ENCODE results near the gene METAP1D. TPM values are rescaled to one million over a fixed set of nuclear protein-coding genes. Genes with fewer than 3 reads are reported as not detected.
"Not testable (repeated sequence)": the region's sequence is repeated elsewhere in the genome, so short reads cannot be mapped to it uniquely, and the experiment has no call there.

The METAP1D gene
- total RNA-seq, 2 experiments from 2014 or later: 3.9 to 6.4 TPM

DNA sequence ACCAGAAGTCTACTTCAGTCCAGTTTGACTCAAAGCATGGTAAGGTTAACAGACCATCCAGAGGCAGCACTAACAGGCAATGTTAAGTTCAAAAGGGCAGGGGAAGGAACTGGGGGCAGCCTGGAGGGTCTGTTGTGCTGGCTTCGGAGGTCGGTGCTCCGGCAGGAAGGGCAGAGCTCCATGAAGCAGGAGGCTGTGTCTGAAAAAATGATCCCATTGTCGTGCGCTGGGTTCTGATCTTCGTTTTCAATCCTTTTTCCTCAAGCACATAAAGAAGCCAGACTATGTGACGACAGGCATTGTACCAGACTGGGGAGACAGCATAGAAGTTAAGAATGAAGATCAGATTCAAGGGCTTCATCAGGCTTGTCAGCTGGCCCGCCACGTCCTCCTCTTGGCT, 63.7 kb downstream of the METAP1D start:
- Mint-ChIP-seq H3K27ac (no peak overlapping the region), H3K9me3 (ENCODE audit: low read depth) (no peaks in the 10 kb centered on the region), H3K4me3 (no peak overlapping the region), H3K4me1 (peaks cover 19% of the 10 kb centered on the region), H3K27me3 (no peaks in the 10 kb centered on the region), H3K36me3 (peaks cover 3% of the 10 kb centered on the region)
- no peak for ATAC-seq
- no peak for DNase-seq
- CTCF ChIA-PET: no interaction called here

DNA sequence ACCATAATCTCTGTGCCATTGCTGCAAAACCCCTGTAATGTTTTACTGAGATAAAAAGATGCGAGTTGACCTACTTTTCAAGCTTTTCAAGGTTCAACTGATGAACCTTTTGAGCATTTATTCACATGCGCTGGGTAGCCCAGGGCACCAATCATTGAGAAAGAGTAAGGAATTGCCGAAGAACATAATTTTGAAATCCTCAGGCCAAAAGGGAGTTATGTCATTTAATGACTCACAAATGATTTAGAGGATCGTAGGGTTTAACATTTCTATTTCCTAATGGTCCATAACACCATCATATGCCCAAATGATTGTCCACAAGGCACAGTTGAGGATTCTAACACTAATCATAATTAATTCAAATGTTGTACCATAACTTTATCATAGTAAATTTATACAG, 65.4 kb downstream of the METAP1D start:
- H3K36me3 Mint-ChIP-seq: peaks cover 3% of the 10 kb centered on the region
- H3K4me3 Mint-ChIP-seq: no peak overlapping the region
- ATAC-seq: no peak
- H3K4me1 Mint-ChIP-seq: peaks cover 19% of the 10 kb centered on the region
- no peaks in the 10 kb centered on the region for H3K9me3 Mint-ChIP-seq (ENCODE audit: low read depth)
- H3K27me3 Mint-ChIP-seq: no peaks in the 10 kb centered on the region
- DNase-seq: no peak
- no peak overlapping the region for H3K27ac Mint-ChIP-seq
- CTCF ChIA-PET: no interaction called here

- Mint-ChIP-seq H3K4me3 (no peak overlapping the region), H3K27me3 (peaks cover 2% of the 10 kb centered on the region), H3K4me1 (peaks cover 15% of the 10 kb centered on the region), H3K9me3 (ENCODE audit: low read depth) (no peaks in the 10 kb centered on the region), H3K36me3 (peaks cover 3% of the 10 kb centered on the region), H3K27ac (no peak overlapping the region)
- ATAC-seq: no peak
- CTCF ChIA-PET: no interaction called here
- no peak for DNase-seq
Measured at GRCh38 chr2:172066394-172066886, 66.7 kb downstream of the METAP1D start.

DNA sequence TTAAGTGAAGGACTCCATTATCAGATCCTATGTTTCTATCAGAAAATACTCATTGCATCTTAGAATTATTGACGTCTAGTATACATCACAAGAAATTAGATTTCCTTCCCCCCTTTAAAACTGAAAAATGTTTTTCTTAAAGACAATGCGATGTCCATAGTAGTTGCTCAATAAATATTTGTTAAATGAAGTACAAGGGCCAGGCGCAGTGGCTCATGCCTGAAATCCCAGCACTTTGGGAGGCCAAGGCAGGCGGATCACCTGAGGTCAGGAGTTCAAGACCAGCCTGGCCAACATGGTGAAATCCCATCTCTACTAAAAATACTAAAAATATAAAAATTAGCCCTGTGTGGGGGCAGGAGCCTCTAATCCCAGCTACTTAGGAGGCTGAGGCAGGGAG, 68.2 kb downstream of the METAP1D start:
- H3K9me3 Mint-ChIP-seq (ENCODE audit: low read depth); CTCF ChIA-PET; H3K27ac Mint-ChIP-seq; ATAC-seq; H3K4me3 Mint-ChIP-seq; H3K27me3 Mint-ChIP-seq; DNase-seq; H3K4me1 Mint-ChIP-seq; H3K36me3 Mint-ChIP-seq: not testable (repeated sequence)

- H3K27ac Mint-ChIP-seq: no peak overlapping the region
- no peaks in the 10 kb centered on the region for H3K9me3 Mint-ChIP-seq (ENCODE audit: low read depth)
- H3K4me1 Mint-ChIP-seq: peaks cover 6% of the 10 kb centered on the region
- H3K36me3 Mint-ChIP-seq: no peaks in the 10 kb centered on the region
- no peak overlapping the region for H3K4me3 Mint-ChIP-seq
- peaks cover 13% of the 10 kb centered on the region for H3K27me3 Mint-ChIP-seq
- DNase-seq (no peak), ATAC-seq (no peak)
- CTCF ChIA-PET: no interaction called here
Measured at GRCh38 chr2:172070936-172071335, 71.2 kb downstream of the METAP1D start.

DNA sequence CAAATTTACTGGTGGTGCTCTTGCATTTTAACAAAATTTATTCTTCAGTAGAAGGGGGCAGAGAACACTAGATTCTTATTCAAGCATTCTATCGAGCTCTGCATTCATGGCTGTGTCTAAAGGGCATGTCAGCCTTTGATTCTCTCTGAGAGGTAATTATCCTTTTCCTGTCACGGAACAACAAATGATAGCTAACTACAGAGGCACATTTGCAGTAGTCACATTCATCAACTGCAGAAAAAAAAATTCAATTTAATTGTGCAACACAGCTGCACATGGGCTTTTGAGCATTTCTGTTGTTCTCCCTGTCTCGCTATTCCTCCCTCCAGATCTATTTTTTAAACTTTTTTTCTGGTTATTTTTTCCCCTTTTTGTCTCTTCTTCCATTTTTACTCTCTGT, 72.5 kb downstream of the METAP1D start:
- CTCF ChIA-PET: interaction anchor here (1.2 to 1.3 kb wide), 2 partner anchors 9 to 15 kb away, joined by 3 read pairs; no protein-coding TSS in a partner anchor
- DNase-seq (no peak), ATAC-seq (no peak)
- no peaks in the 10 kb centered on the region for H3K36me3 Mint-ChIP-seq
- H3K4me3 Mint-ChIP-seq: no peak overlapping the region
- peaks cover 20% of the 10 kb centered on the region for H3K27me3 Mint-ChIP-seq
- H3K4me1 Mint-ChIP-seq: no peaks in the 10 kb centered on the region
- no peak overlapping the region for H3K27ac Mint-ChIP-seq
- H3K9me3 Mint-ChIP-seq (ENCODE audit: low read depth): no peaks in the 10 kb centered on the region

- H3K27ac Mint-ChIP-seq: no peak overlapping the region
- ATAC-seq (no peak), DNase-seq (no peak)
- H3K9me3 Mint-ChIP-seq (ENCODE audit: low read depth): no peaks in the 10 kb centered on the region
- H3K4me1 Mint-ChIP-seq: no peaks in the 10 kb centered on the region
- CTCF ChIA-PET: interaction anchor here (1.2 to 1.3 kb wide), 2 partner anchors 9 to 15 kb away, joined by 3 read pairs; no protein-coding TSS in a partner anchor
- peaks cover 20% of the 10 kb centered on the region for H3K27me3 Mint-ChIP-seq
- no peak overlapping the region for H3K4me3 Mint-ChIP-seq
- H3K36me3 Mint-ChIP-seq: no peaks in the 10 kb centered on the region
Measured at GRCh38 chr2:172072706-172073105, 73.0 kb downstream of the METAP1D start.

DNA sequence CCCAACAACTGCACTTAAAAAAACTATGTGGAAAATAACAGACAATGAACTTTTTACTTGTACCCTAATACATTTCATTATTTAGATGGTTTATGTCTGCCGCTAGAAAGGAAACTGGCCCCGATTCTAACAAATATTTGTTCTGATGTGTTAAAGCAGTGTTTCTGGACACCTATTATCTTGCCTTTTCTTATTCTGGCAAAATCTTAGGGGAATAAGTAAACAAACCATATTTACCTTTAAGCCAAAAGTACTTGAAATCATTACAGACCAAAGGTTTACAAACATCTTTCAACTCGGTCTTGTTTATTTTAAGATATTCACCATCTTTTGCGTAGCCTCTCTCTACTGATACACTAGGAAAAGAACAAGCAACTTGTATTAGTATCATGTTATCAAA, 73.8 kb downstream of the METAP1D start:
- H3K27me3 Mint-ChIP-seq: peaks cover 27% of the 10 kb centered on the region
- CTCF ChIA-PET: interaction anchor here (1.2 to 1.3 kb wide), 2 partner anchors 8 to 14 kb away, joined by 3 read pairs; no protein-coding TSS in a partner anchor

DNA sequence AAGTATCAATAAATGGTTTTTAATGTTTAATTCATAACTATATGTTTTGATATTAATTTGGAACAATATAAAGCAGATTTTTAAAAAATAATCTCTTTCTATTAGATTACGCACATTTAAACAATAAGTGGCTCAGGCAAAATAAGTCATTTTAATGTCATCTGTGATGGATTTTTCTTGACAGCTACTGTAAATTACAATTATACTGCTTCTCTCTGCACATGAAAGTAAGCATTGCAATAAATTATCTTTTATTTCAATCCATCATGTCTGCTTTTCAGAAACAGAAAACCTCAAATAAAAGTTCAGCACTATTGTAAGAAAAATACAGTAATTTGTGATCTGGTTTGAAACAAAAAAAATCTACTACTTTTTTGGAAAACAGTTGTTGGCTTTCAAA, 74.5 kb downstream of the METAP1D start:
- no peak for DNase-seq
- H3K27ac Mint-ChIP-seq: no peak overlapping the region
- peaks cover 30% of the 10 kb centered on the region for H3K27me3 Mint-ChIP-seq
- CTCF ChIA-PET: no interaction called here
- no peak overlapping the region for H3K4me3 Mint-ChIP-seq
- H3K4me1 Mint-ChIP-seq: no peaks in the 10 kb centered on the region
- no peaks in the 10 kb centered on the region for H3K36me3 Mint-ChIP-seq
- no peak for ATAC-seq
- no peaks in the 10 kb centered on the region for H3K9me3 Mint-ChIP-seq (ENCODE audit: low read depth)

More for the DNA sequence above, 73.8 kb downstream of the METAP1D start:
- DNase-seq (no peak), ATAC-seq (no peak)
- H3K4me3 Mint-ChIP-seq: no peak overlapping the region
- H3K9me3 Mint-ChIP-seq (ENCODE audit: low read depth): no peaks in the 10 kb centered on the region
- H3K36me3 Mint-ChIP-seq: no peaks in the 10 kb centered on the region
- no peaks in the 10 kb centered on the region for H3K4me1 Mint-ChIP-seq
- H3K27ac Mint-ChIP-seq: no peak overlapping the region

GRCh38 chr2:172079416-172079815, 79.7 kb downstream of the METAP1D start:
- CTCF ChIA-PET: interaction anchor here (0.6 kb wide), 1 partner anchor 19 kb away, joined by 3 read pairs; no protein-coding TSS in a partner anchor
- Mint-ChIP-seq H3K27me3 (peaks cover 77% of the 10 kb centered on the region), H3K36me3 (no peaks in the 10 kb centered on the region), H3K9me3 (ENCODE audit: low read depth) (no peaks in the 10 kb centered on the region), H3K4me1 (peaks cover 23% of the 10 kb centered on the region), H3K4me3 (no peak overlapping the region), H3K27ac (no peak overlapping the region)
- DNase-seq (no peak), ATAC-seq (no peak)

DNA sequence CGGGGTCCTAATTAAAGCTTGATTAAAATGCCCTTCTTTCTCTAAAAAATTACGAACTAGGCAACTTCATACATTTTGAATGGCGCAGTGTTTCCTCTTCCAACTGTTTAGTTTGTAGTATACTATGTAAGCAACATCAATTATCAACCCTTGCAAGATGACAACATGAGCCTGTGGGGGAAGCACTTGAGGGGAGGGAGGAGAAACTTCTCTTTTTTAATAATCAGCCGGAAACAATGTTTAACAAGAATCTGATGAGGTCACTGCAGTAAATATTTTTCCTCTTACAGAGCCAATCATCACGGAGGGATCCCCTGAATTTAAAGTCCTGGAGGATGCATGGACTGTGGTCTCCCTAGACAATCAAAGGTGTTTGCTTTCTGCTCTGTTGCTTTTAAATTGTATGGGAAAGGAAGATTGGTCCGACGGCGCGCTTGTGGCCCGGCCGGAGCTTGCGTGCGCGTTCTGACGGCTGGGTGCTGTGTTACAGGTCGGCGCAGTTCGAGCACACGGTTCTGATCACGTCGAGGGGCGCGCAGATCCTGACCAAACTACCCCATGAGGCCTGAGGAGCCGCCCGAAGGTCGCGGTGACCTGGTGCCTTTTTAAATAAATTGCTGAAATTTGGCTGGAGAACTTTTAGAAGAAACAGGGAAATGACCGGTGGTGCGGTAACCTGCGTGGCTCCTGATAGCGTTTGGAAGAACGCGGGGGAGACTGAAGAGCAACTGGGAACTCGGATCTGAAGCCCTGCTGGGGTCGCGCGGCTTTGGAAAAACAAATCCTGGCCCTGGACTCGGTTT, 80.3 kb downstream of the METAP1D start:
- Mint-ChIP-seq H3K27me3 (peaks cover 81% of the 10 kb centered on the region), H3K36me3 (no peaks in the 10 kb centered on the region), H3K4me1 (peaks cover 26% of the 10 kb centered on the region), H3K9me3 (ENCODE audit: low read depth) (no peaks in the 10 kb centered on the region), H3K27ac (no peak overlapping the region), H3K4me3 (no peak overlapping the region)
- peak; percentile 30 for DNase-seq
- CTCF ChIA-PET: interaction anchor here (0.6 kb wide), 1 partner anchor 20 kb away, joined by 3 read pairs; no protein-coding TSS in a partner anchor
- ATAC-seq: no peak

DNA sequence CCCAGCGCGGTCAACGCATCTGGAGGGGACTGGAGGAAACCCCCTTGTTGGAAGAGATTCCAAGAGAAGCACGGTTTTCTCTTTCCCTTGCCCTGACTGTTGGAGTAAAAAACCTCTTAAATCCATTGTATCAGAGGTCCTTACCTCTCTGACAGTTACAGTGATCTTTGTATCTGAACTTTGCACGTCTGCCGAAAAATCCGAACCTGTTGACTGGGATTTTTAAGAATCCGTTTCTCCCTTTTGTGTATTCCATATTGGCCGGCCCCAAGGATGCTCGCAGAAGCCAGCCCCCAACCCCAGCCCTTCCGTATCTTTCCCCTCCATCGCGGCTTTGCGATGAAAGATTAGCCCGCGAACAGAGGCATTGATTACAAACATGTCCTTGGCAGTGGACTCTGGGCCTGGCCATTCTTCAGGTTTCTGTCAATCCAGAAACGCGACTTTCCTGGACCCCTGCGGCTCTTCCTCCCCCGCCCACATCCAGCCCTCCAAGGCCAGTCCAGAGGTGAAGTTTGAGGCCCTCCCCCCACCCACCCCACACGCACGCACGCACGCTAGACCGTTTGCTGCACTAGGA, 81.0 kb downstream of the METAP1D start:
- CTCF ChIA-PET: interaction anchor here (0.8 to 3.3 kb wide), 3 partner anchors 8 to 25 kb away, joined by 3 to 19 read pairs (median 8); partner anchors contain the start of gene DLX2
- no peak overlapping the region for H3K27ac Mint-ChIP-seq

DNA sequence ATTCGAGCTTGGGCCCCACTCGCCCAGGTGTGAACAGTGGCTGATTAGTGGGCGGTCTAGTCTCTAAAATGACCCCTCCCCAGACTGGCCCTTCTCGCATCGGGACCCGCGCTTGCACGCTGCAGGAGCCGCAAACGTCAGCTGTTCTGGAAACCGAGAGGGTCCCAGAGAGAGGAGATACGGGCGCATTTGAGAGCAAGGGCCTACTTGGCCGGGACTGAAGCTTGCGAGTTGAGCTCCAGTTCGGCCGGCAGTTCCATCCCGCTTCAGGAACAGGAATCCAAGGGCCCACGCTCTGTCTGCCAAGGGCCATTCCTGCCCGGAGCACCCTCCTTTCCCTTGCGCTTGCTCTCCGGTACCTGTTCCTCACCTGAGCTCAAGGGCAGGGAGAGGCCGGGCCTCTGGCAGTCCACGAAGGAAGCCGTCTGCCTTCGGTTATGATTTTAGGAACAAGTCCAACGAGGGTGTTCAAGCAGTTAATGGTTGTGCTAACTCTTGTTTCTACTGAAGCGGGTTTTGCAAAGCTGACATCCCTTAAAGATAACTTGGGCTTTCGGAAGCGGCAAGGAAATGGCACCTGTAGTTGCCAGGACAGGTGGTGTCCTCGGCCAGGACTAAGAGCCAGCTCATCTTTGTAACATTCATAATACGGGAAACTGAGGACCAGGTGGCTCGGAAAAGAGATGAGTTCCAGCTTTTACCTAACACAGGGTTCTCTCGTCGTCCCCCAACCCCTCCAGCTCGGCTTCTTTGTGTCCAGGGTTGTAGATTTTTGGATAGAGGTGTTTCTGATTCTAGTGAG, 81.7 kb downstream of the METAP1D start:
- Mint-ChIP-seq H3K9me3 (ENCODE audit: low read depth) (no peaks in the 10 kb centered on the region), H3K4me3 (no peak overlapping the region), H3K27ac (peak overlapping the region; percentile 28), H3K4me1 (peaks cover 34% of the 10 kb centered on the region), H3K36me3 (no peaks in the 10 kb centered on the region), H3K27me3 (peaks cover 84% of the 10 kb centered on the region)
- ATAC-seq (no peak), DNase-seq (peak; percentile 30)
- CTCF ChIA-PET: interaction anchor here (0.6 to 3.3 kb wide), 4 partner anchors 9 to 628 kb away, joined by 3 to 19 read pairs (median 6); partner anchors contain the start of gene DLX2

More for the DNA sequence above, 81.0 kb downstream of the METAP1D start:
- DNase-seq (peak; percentile 34), ATAC-seq (no peak)
- peaks cover 84% of the 10 kb centered on the region for H3K27me3 Mint-ChIP-seq
- H3K9me3 Mint-ChIP-seq (ENCODE audit: low read depth): no peaks in the 10 kb centered on the region
- no peak overlapping the region for H3K4me3 Mint-ChIP-seq
- H3K36me3 Mint-ChIP-seq: no peaks in the 10 kb centered on the region
- H3K4me1 Mint-ChIP-seq: peaks cover 32% of the 10 kb centered on the region
